HG03175 (cell line): ENCODE results near the gene AGAP6.
"Not testable (repeated sequence)": the region's sequence is repeated elsewhere in the genome, so short reads cannot be mapped to it uniquely, and the experiment has no call there.

Experiments
- ATAC-seq: cut with Tn5 transposase; IDR thresholded peaks from one replicate; pipeline ENCODE4 v1.9.1; 2021; ENCODE audit warnings: mild to moderate bottlenecking, moderate library complexity; ENCODE audit not compliant: unreplicated experiment

The AGAP6 gene

GRCh38 chr10:49988376-49988775 is at the start of gene AGAP6:
AGAP6 (plus strand) TSS chr10:49988406; CDS start chr10:49988716, 310 bp downstream.
- not testable (repeated sequence) for ATAC-seq

GRCh38 chr10:49941447-49942338 is 46.5 kb upstream of the AGAP6 start, which contains the start of the genes PARG and TIMM23B:
PARG (minus strand) TSS chr10:49942027; CDS start chr10:49941725, 302 bp downstream.
TIMM23B (plus strand) TSS chr10:49942053; CDS start chr10:49942195, 142 bp downstream.
- peak; percentile 70 for ATAC-seq

GRCh38 chr10:49942339-49942705 is 45.9 kb upstream of the AGAP6 start:
- ATAC-seq: peak; percentile 24

- ATAC-seq: not testable (repeated sequence)
Measured at GRCh38 chr10:49943607-49944006, 44.6 kb upstream of the AGAP6 start.

GRCh38 chr10:49948142-49948541 is 40.1 kb upstream of the AGAP6 start:
- ATAC-seq: not testable (repeated sequence)

GRCh38 chr10:49948737-49949136 is 39.5 kb upstream of the AGAP6 start:
- not testable (repeated sequence) for ATAC-seq

- not testable (repeated sequence) for ATAC-seq
Measured at GRCh38 chr10:49952006-49952405, 36.2 kb upstream of the AGAP6 start.

- not testable (repeated sequence) for ATAC-seq
Measured at GRCh38 chr10:49953122-49953521, 35.1 kb upstream of the AGAP6 start.

GRCh38 chr10:49970331-49970857 is 17.8 kb upstream of the AGAP6 start:
- ATAC-seq: not testable (repeated sequence)

- not testable (repeated sequence) for ATAC-seq
Measured at GRCh38 chr10:49971466-49971865, 16.7 kb upstream of the AGAP6 start.

- ATAC-seq: not testable (repeated sequence)
Measured at GRCh38 chr10:49972094-49972493, 16.1 kb upstream of the AGAP6 start.

GRCh38 chr10:49977756-49978155 is 10.4 kb upstream of the AGAP6 start:
- ATAC-seq: not testable (repeated sequence)

- ATAC-seq: not testable (repeated sequence)
Measured at GRCh38 chr10:49987207-49987606, 999 bp upstream of the AGAP6 start.

- not testable (repeated sequence) for ATAC-seq
Measured at GRCh38 chr10:49995321-49995720, 7.1 kb downstream of the AGAP6 start.

- ATAC-seq: not testable (repeated sequence)
Measured at GRCh38 chr10:50014024-50014423, 25.8 kb downstream of the AGAP6 start.

- not testable (repeated sequence) for ATAC-seq
Measured at GRCh38 chr10:50015596-50016220, 27.5 kb downstream of the AGAP6 start.

GRCh38 chr10:50016926-50017325 is 28.7 kb downstream of the AGAP6 start:
- not testable (repeated sequence) for ATAC-seq

GRCh38 chr10:50017646-50018045 is 29.4 kb downstream of the AGAP6 start:
- ATAC-seq: not testable (repeated sequence)

- not testable (repeated sequence) for ATAC-seq
Measured at GRCh38 chr10:50019279-50019678, 31.1 kb downstream of the AGAP6 start.

- not testable (repeated sequence) for ATAC-seq
Measured at GRCh38 chr10:50020451-50021024, 32.3 kb downstream of the AGAP6 start.

GRCh38 chr10:50021646-50022045 is 33.4 kb downstream of the AGAP6 start:
- no peak for ATAC-seq
